H1 (cell line): ENCODE results near the gene TCEAL7. TPM values are rescaled to one million over a fixed set of nuclear protein-coding genes. Genes with fewer than 3 reads are reported as not detected.

ENCODE experiments used
- EGR1 ChIP-seq: IDR thresholded peaks from 2 replicates; pipeline ENCODE4 v1.6.1; 2011; ENCODE audit warnings: low read depth, low read length, borderline replicate concordance
- EZH2 ChIP-seq: fragments of 200-600 bp; sonication (generic); IDR thresholded peaks from 2 replicates; pipeline ENCODE4 v1.7.1; 2012; ENCODE audit warnings: low read depth, mild to moderate bottlenecking, moderate library complexity, low read length, inconsistent platforms; ENCODE audit not compliant: severe bottlenecking
- KDM4A ChIP-seq: IDR thresholded peaks from one replicate; pipeline ENCODE4 v1.7.1; 2012; ENCODE audit warnings: low read depth, mild to moderate bottlenecking, moderate library complexity, low read length, inconsistent platforms; ENCODE audit not compliant: severe bottlenecking
- NANOG ChIP-seq: IDR thresholded peaks from 2 replicates; pipeline ENCODE4 v1.6.1; 2011; ENCODE audit warnings: low read length, low read depth, mild to moderate bottlenecking, inconsistent platforms; ENCODE audit not compliant: insufficient read depth, poor library complexity, severe bottlenecking
- POU5F1 ChIP-seq: IDR thresholded peaks from 2 replicates; pipeline ENCODE4 v1.6.1; 2011; ENCODE audit warnings: low read depth, mild to moderate bottlenecking, low read length, moderate library complexity
- polyA plus RNA-seq, 7 experiments: library from polyadenylated mRNA; depleted of rRNA in 3 of 7; stranded (reverse) in 5 of 7; unstranded in 2 of 7; fragments of >200 nt in 5 of 7; fragments of 200-250 nt in 2 of 7; gene quantifications; 1 replicate in 5 of 7; 2 replicates in 1 of 7; 4 replicates in 1 of 7; pipeline versions ENCODE4 v1.2.1 to v1.2.3, GENCODE V29; 2011 to 2013; ENCODE audit warnings: missing spikeins in 2 of 7, mixed read lengths in 2 of 7
- total RNA-seq: library from RNA; stranded (reverse); fragmentation: NEBNext Ultra II Directional; extraction: Animal tissue kit (Norgen Biotek cat#: 25700); gene quantifications from 2 replicates; pipeline ENCODE4 v1.2.1, GENCODE V29; 2021
- TF ChIP-seq, protein P1 (sequence below): IDR thresholded peaks from 2 replicates; pipeline ENCODE4 v1.6.1; 2012; ENCODE audit warnings: inconsistent platforms

TCEAL7 gene
- total and polyA plus RNA-seq, 2 of the 8 experiments (the other 6 are each of a cell fraction or from before 2014, with no cell fraction given), result 7.9 to 11.6 TPM

DNA sequence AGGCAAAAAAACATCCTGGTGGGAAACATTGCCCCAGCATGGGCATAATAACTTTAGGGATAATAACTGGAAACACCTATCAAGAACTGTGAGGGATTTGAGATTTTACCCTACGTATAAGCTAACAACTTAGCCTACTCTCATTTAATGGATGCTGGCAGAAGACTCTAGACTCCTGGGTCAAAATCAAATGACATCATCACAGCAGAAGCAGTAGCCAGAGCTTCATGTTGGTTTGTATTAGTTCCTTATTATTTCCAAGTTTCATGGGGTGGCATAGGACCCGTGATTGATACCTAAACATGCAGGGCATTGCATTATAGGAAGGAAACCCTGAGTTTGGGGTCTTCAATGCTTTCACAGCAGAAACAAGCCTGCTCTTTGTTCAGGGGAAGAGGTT, 30.9 kb downstream of the TCEAL7 start (continued):
- TF ChIP-seq NANOG (no peak), EGR1 (no peak), EZH2 (no peak), KDM4A (no peak), POU5F1 (no peak)
- TF ChIP-seq, protein P1, sequence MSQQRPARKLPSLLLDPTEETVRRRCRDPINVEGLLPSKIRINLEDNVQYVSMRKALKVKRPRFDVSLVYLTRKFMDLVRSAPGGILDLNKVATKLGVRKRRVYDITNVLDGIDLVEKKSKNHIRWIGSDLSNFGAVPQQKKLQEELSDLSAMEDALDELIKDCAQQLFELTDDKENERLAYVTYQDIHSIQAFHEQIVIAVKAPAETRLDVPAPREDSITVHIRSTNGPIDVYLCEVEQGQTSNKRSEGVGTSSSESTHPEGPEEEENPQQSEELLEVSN, result no peak
